Stimulated activated CD8-positive, alpha-beta memory T cell treated with anti-CD3 and anti-CD28 coated beads, Interleukin-12 subunit alpha, Interleukin-12 subunit beta, amount 100 ng/mL, for 24 hours (primary cell): Measurements from ENCODE around the gene TNFRSF21.
"Not testable (repeated sequence)": the region's sequence is repeated elsewhere in the genome, so short reads cannot be mapped to it uniquely, and the experiment has no call there.

Source experiments
- DNase-seq: peaks from one replicate; pipeline ENCODE4 v3.0.0-alpha.2; 2020; ENCODE audit errors: extremely low read depth

Gene TNFRSF21

DNA sequence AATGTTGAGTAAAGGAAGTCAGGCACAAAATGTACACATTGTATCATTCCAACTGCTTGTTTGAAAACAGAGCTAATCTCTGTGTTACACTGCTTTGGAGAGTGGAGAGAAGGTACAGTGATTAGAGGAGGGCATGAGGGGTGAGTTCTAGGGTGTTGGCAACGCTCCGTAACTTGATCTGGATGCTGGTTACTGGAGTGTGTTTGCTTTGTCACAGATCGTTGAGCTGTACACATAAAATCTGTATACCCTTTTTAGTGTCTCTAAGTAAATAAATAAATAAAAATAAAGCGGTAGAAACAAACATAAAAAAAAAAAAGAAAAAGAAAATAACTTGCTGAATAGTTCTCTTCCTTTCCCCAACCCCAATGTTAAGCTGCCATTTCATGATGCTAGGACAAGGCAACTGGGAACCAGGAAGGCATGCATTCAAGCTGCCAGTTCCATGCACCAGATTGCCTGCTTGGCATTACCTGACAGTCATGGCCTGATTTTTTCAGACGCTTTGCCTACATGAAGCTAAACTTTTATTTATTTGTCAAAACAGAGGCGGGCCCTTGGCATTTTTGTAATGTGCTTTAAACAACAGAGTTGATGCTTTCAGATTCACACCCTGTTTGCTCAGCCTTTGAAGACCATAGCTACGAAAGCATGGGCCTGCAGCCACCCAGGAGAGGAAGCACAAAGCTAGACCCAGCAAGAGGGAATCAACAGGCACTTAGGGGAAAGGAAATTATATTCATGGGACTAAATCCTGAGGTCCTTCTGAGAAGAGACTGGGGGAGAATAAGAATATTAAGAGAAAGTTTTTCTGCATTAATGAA, 21.2 kb downstream of the TNFRSF21 start:
- DNase-seq, result no peak

DNA sequence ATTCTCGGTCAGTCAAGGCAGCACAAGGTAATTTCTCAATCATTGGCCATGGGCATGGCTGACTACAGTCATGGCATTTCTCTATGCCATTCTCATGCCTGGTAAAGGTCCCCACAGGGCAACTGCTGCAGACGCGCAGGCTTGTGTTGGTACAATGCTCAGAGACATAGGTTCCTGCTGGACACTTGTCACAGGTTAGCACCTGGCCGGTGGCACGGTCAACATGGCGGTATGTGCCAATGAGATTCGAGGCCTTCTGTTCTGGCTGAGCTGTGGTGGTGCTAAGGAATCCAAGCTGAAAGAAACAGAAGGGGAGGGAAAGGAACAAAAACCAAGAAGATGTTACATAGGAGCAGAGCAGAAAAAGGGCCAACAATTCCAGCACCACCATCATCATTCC, 23.4 kb downstream of the TNFRSF21 start:
- no peak for DNase-seq

DNA sequence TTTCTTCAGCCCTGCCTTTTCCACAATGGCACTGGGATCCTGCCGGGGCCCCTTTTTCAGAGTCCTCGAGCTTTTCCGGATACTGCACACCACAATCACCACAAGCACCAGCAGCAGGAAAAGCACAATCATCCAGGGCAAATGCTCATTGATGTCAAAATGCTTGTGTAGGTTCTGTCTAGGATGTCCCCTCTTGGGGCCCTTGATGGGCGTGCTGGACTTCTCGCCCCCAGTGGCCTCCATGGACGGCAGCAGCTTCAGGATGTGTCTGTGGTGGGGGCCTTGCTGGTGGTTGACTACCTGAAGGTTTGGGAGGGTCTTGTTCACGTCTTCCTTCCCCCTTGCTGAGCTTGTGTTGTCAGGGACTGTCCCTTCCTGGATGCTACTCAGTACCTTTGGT, 25.7 kb downstream of the TNFRSF21 start:
- no peak for DNase-seq

DNA sequence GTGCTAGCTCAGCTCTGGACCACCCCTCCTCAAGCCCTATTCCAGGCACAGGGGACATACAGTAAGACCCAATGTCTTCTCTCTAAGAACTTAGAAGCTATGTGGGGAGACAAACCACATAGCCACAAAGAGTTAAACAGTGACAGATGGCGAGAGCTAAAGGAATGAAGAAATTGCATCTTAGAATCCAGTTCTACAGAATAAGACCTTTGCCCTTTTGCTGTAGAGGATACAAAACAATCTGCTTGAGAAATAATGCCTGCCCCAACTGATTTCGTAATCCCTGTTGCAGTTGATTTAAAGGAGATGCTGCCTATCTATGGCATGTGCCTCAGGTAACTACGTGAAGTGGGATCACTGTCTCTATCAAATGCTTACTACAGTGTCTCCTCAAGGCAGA, 31.2 kb downstream of the TNFRSF21 start:
- DNase-seq, result no peak

DNA sequence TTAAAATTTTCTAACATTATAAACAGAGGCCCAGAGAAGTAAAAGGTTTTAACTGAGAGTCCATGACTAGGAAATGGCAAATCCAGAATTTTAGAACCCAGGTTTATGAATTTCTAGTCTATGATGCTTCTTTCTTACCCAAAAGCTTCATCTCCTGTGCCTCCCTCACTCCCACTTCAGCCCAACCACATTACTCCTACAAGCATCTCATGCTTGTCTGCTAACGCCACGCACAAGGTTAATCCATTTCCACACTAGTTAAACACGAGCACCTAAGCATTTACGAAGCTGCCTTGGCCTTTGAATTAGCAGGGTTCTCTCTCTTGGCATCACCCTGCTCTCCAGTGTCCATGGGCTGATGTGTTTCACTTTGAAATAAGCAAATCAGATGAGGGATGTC, 32.0 kb downstream of the TNFRSF21 start:
- DNase-seq, result no peak

DNA sequence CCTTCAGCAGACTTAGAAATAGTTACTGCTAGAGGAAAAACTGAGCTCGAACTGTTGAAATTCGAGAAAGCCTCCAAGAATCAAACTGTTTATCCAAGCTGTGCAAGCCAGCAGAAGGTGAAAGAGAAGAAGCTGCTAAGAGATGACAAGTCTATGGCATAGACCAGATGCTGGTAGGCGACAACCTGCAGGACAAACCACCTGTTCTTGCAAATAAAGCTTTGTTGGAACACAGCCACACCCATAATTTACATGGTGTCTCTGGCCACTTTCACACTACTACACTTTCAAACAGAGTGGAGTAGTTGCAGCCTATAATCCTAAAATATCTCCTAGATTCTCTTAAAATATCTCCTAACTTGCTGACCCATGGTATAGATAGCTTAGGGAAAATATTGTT, 33.3 kb downstream of the TNFRSF21 start:
- no peak for DNase-seq

DNA sequence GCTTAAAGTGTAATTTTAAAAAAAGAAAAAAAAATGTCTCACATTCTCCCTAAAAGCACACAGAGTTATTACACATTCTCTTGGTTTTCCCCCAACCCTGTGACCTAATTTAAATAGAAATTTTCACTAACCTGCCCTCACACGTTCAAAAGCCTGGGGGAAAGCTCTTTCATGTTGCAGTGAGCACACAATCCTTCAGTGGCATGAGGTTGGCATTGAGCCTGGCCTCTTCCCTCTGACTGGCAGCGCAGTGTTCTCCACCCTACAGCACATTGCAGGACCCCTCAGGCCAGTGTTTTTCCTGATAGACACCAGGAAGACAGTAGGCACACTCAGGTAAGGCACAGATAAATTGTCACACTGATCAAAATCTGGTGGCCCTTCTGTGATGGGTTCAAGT, 34.1 kb downstream of the TNFRSF21 start:
- no peak for DNase-seq

DNA sequence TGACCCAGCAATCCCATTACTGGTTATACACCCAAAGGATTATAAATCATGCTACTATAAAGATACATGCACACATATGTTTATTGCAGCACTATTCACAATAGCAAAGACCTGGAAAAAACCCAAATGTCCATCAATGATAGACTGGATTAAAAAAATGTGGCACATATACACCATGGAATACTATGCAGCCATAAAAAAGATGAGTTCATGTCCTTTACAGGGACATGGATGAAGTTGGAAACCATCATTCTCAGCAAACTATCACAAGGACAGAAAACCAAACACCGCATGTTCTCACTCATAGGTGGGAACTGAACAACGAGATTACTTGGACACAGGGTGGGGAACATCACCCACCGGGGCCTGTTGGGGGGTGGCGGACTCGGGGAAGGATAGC, 34.6 kb downstream of the TNFRSF21 start:
- not testable (repeated sequence) for DNase-seq

DNA sequence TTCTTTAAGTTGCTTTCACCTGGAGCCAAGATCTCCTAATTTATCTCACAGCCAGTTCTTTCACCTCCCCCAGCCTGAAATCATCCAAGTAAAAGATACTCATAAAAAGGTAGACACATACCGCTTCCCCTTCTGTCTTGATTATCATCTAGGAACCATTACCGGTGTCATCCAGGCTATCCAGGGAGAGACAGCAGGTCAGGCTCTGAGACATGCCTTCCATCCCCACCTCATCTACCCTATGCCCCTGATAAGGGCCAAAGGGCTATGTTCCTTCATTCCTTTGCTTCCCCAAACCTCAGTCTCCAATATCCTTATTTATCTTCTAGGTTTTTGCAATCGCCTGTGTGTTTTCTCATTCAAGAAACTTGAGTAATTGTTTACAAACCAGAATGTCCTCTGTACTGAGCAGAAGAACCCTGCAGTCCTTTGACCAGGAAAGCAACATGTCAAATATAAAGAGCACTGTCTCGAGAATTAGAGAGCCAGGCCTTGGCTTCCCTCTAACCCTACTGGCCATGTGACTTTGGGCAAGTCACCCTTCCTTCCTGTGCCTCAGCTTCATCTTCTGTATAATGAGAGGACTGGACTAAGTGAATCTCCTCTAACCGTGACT, 41.0 kb downstream of the TNFRSF21 start:
- DNase-seq, result no peak

DNA sequence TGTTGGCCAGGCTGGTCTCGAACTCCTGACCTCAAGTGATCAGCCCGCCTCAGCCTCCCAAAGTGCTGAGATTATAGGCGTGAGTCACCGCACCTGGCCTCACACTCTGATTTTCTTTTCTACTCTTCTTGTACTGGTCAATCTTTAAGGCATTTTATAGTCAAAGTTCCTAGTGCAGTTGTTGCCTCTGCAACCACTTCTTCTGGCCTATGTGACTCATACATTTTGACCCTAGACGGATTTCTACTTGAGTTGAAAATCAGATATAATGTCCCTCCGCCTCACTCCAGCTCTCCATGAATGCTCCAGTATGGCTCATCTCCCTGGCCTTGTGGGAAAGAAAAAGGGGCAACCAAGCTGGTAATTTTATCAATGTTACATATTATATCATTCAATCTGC, 42.4 kb downstream of the TNFRSF21 start:
- no peak for DNase-seq

DNA sequence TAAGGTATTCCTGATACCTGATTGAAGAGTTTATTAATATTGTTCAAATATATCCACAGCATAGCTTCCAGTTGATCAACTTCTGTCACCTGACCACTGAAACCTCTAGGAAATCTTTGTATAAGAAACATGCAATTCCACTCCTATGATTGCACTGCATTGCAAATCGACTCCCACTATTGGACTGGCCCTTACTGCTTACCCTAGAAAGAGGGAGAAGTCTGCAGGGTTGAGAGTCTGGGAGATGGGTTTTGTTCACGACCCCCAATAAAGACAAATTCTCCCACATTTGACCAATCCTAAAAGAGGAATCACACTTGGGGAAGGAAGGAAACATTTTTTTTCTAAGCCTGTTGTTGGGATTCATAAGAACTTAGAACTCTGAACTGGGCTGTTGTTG, 43.7 kb downstream of the TNFRSF21 start:
- DNase-seq, result no peak

DNA sequence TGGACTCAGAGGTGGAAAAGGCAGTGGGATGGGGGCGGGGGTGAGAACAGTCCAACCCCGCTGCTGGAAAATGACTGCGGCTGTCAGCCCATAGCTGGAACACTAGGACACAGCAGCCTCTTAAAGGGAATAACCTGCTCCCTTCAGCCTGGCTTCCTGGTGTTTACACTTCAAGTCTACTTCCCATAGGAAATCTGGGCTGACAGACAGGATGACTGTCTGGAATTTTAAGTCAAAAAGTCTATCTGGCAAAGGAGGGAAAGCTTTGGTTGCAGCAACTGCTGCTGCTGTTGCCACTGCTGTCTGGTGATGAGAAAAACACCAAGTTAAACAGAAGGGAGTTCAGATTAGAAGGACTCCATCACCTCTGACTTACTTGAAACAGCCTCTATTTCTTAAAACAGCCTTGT, 44.9 kb downstream of the TNFRSF21 start:
- DNase-seq, result no peak

DNA sequence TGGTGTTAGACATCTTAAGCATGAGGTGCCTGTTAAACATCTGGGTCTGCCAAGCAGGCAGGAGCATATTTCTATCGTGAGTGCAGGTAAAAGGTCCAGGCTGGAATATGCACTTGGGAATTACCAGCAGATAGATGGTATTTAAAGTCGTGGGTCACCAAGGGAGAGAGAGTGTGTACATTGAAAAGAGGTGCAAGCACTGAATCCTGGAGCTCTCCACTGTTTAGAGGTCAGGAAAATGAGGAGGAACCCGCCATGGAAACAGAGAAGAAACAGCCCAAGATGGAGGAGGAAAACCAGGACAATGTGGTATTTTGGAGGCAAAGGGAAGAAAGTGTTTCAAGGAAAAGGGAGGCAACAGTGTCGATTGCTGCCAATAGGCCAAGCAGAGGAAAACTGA, 46.4 kb downstream of the TNFRSF21 start:
- no peak for DNase-seq

DNA sequence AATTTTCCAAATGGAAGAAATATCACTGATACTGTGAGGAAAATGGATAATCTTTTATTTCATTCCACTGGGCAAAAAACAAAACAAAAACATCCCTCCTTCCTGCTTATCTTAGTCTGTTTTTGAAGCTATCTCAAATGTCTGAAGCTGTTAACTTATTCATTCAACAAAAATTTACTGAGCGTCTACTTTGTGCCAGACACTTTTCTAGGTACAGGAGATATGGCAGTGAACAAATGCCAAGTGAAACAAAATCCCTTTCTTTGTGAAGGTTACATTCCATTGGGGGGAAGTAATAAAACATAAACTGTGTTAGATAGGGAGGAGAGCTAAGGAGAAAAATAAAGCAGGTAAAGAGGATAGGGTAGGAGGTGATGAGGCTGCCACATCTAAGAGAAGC, 47.5 kb downstream of the TNFRSF21 start:
- DNase-seq, result no peak

DNA sequence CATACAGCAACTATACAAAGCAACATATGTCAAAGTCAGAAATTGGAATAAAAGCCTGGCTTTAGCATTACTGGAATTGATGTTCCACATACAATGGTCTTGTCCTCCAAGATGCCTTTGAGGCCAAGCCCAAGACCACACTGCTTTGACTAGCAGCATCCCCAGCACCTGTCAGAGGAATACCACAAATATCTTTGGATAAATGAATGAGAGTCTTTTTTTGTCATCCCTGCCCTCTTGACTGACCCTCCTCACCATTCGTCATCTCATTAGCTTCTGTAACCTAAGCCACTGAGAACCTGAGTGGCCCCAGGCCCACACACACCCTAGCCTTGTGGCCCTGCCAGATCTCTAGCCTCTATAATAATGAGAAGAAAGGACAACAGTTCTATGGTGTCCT, 48.5 kb downstream of the TNFRSF21 start:
- no peak for DNase-seq

DNA sequence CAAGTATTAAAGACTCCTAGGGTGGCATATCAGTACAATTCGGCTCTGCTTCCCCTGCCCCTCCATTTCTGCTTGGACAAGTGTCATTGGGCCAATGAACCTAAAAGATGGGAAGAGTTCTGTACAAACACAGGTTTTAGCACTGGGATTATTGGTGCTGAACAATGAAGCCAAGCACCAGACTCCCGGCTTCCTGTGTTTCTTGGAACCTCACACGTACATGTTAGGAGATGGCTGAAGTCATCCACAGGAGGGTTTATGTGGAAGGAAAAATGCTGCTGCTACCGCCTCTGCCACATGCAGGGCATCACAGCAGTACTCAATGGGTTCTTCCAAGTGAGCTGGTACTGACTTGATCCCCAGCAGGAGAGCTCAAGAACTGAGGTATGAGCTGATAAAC, 49.7 kb downstream of the TNFRSF21 start:
- no peak for DNase-seq

DNA sequence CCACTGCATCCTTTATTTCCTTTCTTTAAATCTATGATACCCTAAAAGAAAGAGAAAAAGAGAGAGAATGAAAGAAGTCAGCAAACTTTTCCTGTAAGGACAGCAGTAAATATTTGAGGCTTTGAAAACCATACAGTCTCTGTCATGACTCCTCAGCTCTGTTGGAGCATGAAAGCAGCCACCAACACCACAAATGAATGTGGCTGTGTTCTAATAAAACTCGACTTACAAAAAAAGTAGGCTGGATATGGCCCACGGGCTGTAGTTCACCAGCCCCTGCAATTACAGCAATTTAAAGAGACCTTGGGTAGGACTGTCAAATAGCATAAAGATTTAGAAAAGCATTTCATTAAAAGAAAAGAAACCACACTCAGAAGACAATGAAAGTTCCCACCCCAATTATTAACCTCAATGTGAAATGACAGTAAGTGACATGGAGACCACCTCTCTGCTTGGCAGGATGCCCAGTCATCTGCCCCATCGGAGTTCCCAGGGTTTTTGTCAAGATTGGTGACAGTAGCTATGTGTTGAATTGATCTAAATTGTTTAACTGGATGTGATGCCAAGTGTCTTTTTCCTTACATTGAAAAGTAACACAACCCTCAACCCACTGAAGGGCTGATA, 50.9 kb downstream of the TNFRSF21 start:
- DNase-seq, result no peak

DNA sequence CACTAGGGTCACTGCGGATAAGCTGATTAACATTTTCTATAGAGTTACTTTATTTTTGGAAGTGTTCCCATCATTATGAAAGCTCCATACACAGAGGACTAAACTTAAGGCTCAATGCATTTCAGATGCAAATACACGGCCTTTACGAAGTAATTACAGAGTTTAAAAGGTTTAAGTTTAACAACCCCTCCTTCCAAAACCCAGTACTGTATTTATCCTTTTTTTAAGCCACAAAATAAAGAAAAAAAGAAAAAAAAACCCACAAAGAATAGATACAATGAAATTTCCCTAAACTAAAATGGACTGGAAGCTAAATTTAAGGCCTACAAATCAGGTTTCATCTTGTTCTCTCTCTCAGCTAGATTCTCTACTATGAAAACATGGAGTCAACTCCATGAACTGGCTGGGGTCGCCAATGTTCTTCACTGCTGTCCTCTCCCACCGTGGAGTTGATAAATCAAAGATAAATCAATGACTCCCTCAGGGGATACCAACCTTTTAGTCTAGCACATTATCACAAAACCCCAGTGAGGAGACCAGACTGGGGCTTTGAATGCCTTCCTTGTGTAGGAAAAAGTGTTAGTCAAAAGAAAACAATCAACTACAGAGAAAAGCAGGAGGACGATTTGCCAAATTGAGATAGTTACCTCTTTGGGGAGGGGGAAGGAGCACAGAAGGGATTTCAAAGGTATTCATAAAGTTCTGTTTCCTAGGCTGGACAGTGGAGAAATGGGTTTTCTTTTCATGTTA, 52.5 kb downstream of the TNFRSF21 start:
- DNase-seq, result no peak

DNA sequence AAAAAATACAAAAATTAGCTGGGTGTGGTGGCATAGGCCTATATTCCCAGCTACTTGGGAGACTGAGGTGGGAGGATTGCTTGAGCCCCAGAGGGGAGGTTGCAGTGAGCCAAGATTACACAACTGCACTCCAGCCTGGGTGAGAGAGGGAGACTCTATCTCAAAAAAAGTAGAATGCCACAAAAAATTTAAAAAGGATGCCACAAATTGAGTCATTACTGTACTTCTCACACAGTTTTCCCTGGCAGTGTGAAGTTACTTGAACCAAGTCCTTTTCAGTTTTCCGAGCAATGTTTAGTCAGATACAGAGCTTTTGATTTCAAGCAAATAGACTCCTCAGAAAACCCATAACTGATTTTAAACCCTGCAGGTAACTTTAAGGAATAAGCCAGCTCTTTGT, 53.3 kb downstream of the TNFRSF21 start:
- DNase-seq, result no peak

DNA sequence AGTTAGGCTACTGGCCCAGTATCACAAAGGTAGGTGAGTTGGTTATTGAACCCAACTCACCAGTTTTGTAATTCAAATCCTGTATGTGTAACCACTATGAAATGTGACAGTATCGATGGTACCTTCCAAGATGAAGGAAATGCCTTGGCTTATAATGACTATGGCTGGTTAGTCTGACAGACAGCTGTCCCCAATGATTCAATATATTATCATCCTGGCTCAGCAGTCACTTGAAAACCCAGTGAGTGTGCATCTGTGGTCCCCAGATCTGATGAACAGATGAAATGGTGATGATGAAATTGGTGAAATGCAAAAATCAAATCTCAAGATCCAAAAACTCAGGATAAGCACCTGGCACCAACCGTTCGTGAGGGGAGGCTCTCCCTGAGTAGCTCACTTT, 54.8 kb downstream of the TNFRSF21 start:
- no peak for DNase-seq

DNA sequence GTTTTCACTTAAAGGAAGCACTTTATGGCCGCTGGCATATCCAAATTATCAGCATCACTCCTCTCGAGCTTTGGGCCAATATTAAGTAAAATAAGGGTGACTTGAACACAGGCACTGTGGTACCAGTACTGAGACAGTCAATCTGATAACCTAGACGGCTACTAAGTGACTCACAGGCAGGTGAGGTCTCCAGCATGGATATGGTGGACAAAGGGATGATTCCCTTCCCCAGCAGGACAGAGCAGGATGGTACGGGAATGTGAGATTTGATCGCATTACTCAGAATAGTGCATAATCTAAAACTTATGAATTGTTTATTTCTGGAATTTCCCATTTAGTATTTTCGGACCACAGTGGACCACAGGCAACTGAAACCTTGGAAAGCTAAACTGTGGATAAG, 55.7 kb downstream of the TNFRSF21 start:
- no peak for DNase-seq

DNA sequence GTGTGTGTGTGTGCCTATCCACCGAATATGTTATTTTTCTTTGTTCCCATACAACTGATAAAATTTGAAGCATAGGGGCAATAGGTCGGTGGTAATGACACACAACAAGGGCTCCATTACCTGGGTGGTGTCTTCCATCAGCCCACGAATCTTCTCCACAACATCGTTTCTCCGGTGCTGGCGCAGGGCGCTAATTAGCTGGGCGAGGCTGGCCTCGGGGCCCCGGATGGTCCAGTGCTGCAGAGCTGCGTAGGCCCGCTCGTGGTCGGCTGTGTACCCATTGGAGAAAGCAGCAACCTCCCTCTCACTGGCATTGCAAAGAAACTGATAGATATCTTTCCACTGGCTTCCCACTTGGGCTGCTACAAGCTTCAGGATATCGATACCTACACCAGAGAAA, 56.6 kb downstream of the TNFRSF21 start:
- DNase-seq, result no peak

DNA sequence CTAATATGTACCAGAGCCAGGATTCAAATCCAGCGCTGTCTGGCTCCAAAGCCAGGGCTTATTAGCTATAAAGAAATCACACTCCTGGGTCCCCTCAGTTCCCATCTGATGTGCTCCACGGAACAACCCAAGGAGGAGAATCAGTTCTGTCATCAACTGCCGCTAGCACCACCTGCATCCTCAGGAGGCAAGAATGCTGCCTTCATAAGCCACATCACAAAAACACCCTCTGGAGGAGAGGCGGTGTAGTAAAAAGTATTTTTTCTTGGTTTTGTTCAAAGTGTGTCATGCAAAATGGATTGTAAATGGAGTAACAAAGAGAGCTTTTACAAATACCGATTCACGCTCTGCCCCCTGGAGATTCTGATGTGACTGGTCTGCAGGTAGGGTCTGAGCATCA, 57.1 kb downstream of the TNFRSF21 start:
- DNase-seq, result no peak
